ENCODE measurements around the gene EIF4E2.

DNA sequence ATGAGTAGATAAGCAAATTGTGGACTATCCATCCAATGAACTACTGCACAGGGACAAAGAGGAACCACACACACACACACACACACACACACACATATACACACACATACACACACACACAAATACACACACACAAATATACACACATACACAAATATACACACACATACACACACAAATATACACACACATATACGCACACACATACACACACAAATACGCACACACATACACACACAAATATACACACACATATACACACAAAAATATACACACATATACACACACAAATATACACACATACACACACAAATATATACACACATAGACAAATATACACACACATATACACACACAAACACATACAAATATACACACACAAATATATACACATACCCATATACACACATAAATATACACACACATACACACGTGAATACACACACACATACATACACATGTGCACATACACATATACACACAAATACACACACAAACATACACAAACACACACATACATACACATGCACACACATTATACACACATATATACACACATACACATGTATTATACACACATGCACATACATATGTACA, 63.1 kb downstream of the EIF4E2 start:
- no peak for TF ChIP-seq NFE2L2 (IDR thresholded peaks at IDR 0.05; ENCODE audit: low read depth, low read length)
- TF ChIP-seq MAFK (IDR thresholded peaks at IDR 0.05; ENCODE audit: low read depth, low read length), result no peak
- TF ChIP-seq, protein P1, sequence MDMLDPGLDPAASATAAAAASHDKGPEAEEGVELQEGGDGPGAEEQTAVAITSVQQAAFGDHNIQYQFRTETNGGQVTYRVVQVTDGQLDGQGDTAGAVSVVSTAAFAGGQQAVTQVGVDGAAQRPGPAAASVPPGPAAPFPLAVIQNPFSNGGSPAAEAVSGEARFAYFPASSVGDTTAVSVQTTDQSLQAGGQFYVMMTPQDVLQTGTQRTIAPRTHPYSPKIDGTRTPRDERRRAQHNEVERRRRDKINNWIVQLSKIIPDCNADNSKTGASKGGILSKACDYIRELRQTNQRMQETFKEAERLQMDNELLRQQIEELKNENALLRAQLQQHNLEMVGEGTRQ (IDR thresholded peaks at IDR 0.05; ENCODE audit: low read depth, low read length), result no peak
- TF ChIP-seq, protein P2, sequence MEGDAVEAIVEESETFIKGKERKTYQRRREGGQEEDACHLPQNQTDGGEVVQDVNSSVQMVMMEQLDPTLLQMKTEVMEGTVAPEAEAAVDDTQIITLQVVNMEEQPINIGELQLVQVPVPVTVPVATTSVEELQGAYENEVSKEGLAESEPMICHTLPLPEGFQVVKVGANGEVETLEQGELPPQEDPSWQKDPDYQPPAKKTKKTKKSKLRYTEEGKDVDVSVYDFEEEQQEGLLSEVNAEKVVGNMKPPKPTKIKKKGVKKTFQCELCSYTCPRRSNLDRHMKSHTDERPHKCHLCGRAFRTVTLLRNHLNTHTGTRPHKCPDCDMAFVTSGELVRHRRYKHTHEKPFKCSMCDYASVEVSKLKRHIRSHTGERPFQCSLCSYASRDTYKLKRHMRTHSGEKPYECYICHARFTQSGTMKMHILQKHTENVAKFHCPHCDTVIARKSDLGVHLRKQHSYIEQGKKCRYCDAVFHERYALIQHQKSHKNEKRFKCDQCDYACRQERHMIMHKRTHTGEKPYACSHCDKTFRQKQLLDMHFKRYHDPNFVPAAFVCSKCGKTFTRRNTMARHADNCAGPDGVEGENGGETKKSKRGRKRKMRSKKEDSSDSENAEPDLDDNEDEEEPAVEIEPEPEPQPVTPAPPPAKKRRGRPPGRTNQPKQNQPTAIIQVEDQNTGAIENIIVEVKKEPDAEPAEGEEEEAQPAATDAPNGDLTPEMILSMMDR (conservative IDR thresholded peaks at IDR 0.05; ENCODE audit: low read depth, low read length), result no peak
- TF ChIP-seq POLR2A (IDR thresholded peaks at IDR 0.05; ENCODE audit: low read depth, low read length), result no peak

All from IMR-90 (cell line).